Measurements from ENCODE around the gene DCUN1D3. TPM values are rescaled to one million over a fixed set of nuclear protein-coding genes. Genes with fewer than 3 reads are reported as not detected.
"Not testable (repeated sequence)": the region's sequence is repeated elsewhere in the genome, so short reads cannot be mapped to it uniquely, and the experiment has no call there.

Gene DCUN1D3
- total RNA-seq, 1 donor from 2014 or later: 12.0 TPM

- intact Hi-C loops (cut with micrococcal nuclease): no loop called here
Observed at GRCh38 chr16:20865420-20866131, 34.6 kb downstream of the DCUN1D3 start.

- intact Hi-C loops (cut with micrococcal nuclease): not testable (repeated sequence)
Observed at GRCh38 chr16:20864376-20864775, 35.8 kb downstream of the DCUN1D3 start.

GRCh38 chr16:20862162-20862960 lies 37.8 kb downstream of the DCUN1D3 start:
- intact Hi-C loops (cut with micrococcal nuclease): no loop called here

DNA sequence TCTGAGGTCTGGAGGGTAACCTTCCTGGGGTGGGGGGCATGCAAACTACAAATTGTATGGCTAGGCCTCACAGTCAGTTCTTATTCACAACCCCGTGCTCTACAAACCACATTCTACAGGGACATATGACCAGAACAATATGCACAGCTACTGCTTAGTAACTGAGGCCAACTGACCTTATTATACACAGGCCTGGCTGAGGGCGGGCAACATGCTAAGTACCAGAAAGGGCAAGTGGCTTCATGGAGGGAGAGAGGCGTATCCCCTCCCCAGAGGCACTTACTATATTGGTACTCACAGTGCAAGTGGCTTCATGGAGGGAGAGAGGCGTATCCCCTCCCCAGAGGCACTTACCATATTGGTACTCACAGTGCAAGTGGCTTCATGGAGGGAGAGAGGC lies 39.2 kb downstream of the DCUN1D3 start:
- intact Hi-C loops (cut with micrococcal nuclease): not testable (repeated sequence)

GRCh38 chr16:20860361-20860760 lies 39.8 kb downstream of the DCUN1D3 start:
- intact Hi-C loops (cut with micrococcal nuclease): no loop called here

- intact Hi-C loops (cut with micrococcal nuclease): no loop called here
Observed at GRCh38 chr16:20859699-20860098, 40.5 kb downstream of the DCUN1D3 start.

DNA sequence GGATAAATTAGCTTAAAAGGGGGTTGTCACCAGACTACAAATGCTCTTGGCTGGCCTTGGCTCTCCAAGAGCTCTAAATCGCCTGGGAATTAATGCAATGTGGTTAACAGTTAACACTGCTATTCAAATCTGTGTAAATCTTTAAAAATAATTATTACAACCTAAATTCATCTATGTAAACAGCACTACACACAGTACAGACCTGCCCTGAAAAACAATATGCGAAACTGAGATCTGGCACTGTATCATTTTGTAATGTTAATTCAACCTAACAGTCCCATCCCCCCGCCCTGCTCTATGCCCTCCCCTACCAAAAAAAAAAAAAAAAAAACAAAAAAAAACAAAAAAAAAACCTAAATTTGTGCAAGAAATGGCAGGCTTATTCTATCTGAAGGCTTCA lies 40.9 kb downstream of the DCUN1D3 start:
- intact Hi-C loops (cut with micrococcal nuclease): no loop called here

- intact Hi-C loops (cut with micrococcal nuclease): no loop called here
Observed at GRCh38 chr16:20857281-20857680, 42.9 kb downstream of the DCUN1D3 start.

GRCh38 chr16:20854963-20855362 lies 45.2 kb downstream of the DCUN1D3 start:
- intact Hi-C loops (cut with micrococcal nuclease): loop anchor here (5.0 kb wide), 2 partner anchors 47 to 87 kb away; partner anchors contain the start of genes DCUN1D3 and LYRM1

GRCh38 chr16:20853981-20854620 lies 46.1 kb downstream of the DCUN1D3 start:
- intact Hi-C loops (cut with micrococcal nuclease): loop anchor here (5.0 kb wide), 2 partner anchors 48 to 88 kb away; partner anchors contain the start of genes DCUN1D3 and LYRM1

GRCh38 chr16:20853143-20853542 lies 47.0 kb downstream of the DCUN1D3 start:
- intact Hi-C loops (cut with micrococcal nuclease): loop anchor here (5.0 kb wide), 2 partner anchors 49 to 89 kb away; partner anchors contain the start of genes DCUN1D3 and LYRM1

GRCh38 chr16:20851601-20852000 lies 48.6 kb downstream of the DCUN1D3 start:
- intact Hi-C loops (cut with micrococcal nuclease): loop anchor here (2.0 to 5.0 kb wide), 3 partner anchors 51 to 91 kb away; partner anchors contain the start of genes DCUN1D3 and LYRM1

- intact Hi-C loops (cut with micrococcal nuclease): loop anchor here (1.0 to 5.0 kb wide), 5 partner anchors 51 to 233 kb away; partner anchors contain the start of genes DCUN1D3 and LYRM1
Observed at GRCh38 chr16:20850981-20851380, 49.2 kb downstream of the DCUN1D3 start.

DNA sequence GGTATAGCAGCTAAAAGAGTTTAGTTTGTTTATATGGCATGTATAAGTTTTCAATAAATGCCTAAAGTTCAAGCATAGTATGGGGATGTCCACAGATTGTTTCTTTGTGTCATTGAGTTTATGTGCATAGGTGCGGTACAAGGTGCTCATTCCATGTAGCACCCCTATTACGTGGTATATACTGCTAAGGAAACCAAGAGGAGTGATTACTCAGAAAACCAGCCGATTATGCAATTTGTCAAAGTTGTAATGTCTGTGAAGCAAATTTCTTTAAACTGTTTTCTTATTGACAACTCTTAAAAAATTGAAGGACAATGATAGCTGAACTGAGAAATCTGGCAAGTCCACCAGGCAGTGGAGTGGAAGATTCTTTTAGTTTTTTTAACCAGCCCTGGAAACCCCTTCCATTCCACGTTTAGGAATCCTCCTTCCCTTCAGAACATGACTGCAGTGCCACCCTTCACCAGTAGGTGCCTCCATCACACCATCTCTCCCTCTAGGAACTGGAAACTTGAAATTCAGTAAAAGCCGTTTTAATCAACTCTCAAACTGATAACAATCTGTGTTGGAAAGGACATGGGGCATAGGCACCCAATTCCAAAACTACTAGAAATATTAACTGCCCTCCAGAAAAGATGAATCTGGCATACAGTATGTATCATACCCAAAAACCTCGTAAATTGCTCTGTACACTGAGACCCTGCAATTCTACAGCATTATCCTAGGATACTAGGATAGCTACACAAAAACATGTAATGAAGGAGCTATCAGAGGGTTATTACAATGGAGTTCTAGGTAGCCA lies 50.4 kb downstream of the DCUN1D3 start:
- intact Hi-C loops (cut with micrococcal nuclease): loop anchor here (1.0 to 5.0 kb wide), 5 partner anchors 51 to 235 kb away; partner anchors contain the start of genes DCUN1D3 and LYRM1

DNA sequence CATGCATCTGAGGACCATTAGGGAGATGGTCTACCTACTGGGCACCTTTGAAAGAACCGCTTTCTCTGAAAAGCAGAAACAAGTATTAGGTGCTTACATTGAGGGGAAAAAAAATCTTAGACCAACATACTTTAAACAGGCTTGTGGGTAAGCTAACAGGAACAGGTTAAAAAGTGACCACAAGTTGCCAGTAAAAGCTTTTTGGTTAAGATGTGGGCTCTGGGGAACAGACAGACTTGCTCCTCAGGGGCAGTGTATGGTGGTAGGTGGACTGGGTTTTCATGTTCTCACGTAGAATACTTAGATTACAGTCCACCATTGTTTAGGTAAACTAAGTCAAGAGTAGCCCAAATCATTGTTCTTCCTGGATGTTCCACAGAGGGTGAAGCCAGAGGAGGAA lies 52.6 kb downstream of the DCUN1D3 start:
- intact Hi-C loops (cut with micrococcal nuclease): no loop called here

DNA sequence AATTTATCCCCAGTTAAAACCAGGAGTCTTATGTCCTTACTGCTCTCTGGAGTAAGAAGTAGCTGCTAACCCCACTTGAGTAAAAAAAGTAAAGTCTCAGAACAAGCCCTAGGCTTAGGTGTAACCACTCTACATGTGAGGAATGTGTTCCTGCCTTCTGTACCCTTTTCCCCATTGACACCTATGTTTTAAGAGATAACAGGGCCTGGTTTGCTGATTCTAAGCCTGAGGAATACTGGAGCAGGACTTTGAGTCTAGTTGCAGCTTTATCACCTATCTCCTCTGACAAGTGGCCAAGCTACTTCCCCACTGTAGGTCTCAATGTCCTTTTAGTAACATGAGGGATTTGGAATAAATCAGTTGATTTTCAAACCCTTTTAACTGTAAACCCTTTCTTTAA lies 53.6 kb downstream of the DCUN1D3 start:
- intact Hi-C loops (cut with micrococcal nuclease): no loop called here

DNA sequence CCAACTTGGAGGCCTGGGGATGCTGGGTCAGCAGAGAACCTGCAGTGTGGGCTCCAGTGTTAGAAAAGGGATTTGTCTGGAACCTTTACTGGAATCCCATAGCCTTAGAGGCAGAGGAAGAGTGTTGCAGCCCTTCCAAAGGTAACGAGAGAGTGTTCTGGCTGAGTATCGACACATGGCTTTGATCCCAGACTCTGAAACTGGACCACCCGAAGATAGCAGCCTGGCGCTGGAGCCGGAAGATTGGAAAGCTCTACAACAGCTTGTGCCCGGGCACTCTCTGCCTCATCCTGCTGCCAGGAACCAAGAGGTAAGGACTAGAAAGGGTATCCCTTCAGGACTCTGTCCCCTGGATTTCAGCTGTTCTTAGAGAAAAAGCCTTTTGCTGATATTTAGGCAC lies 54.1 kb downstream of the DCUN1D3 start:
- intact Hi-C loops (cut with micrococcal nuclease): no loop called here

GRCh38 chr16:20844588-20844987 lies 55.6 kb downstream of the DCUN1D3 start:
- intact Hi-C loops (cut with micrococcal nuclease): loop anchor here (5.0 kb wide), 1 partner anchor 37 kb away; the partner anchor contains the start of genes ERI2 and REXO5

DNA sequence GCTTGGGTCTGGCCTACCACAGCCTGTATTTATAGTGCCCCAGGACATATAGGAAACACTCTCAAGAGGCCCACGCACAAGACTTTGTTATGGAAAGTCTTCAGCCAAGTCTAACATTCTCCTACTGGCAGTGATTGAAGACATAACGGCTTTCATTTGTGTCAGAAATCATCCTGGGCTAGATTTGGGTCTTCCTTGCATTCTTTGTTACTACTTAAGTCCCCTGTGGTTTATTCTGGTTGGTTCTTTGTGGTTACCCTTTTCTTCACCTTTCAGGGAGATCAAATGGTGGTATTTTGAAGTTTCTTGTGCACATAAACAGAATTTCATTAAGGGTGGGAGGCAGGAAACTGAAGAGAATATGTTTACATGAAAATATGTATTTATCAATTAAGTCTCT lies 56.1 kb downstream of the DCUN1D3 start:
- intact Hi-C loops (cut with micrococcal nuclease): loop anchor here (5.0 kb wide), 1 partner anchor 37 kb away; the partner anchor contains the start of genes ERI2 and REXO5

- intact Hi-C loops (cut with micrococcal nuclease): no loop called here
Observed at GRCh38 chr16:20839504-20839903, 60.7 kb downstream of the DCUN1D3 start.

DNA sequence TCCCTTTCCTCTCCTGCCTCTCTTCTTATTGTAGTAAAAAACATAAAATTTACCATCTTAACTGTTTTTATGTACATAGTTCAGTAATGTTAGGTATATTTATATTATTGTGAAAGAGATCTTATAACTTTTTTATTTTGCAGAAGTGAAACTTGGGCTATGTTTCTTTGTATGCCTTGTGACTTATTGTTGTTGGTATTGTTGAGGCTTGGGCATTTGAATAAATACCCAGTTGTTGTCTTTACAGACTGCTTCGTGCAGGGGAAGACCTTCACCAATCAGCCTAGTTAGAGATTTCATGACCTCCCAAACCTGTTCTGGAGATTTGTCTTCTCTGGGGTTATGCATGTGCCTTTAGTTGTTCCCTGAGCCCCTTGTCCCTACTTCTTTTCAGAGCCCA lies 61.9 kb downstream of the DCUN1D3 start:
- intact Hi-C loops (cut with micrococcal nuclease): no loop called here
